H1 (cell line): ENCODE measurements around the gene TSHR. TPM values are rescaled to one million over a fixed set of nuclear protein-coding genes. Genes with fewer than 3 reads are reported as not detected.

Experiments used
- CTCF ChIA-PET: fragments of 300-600 bp; sonication (Branson Sonifier 250); formaldehyde crosslinking; loops from one replicate; lab custom pipeline; 2021; ENCODE audit not compliant: partially characterized antibody; lab: Charles Lee
- POLR2A ChIA-PET: fragments of 300-600 bp; sonication (Branson Sonifier 250); formaldehyde crosslinking; loops from one replicate; lab custom pipeline; 2021; ENCODE audit warnings: inconsistent platforms; ENCODE audit not compliant: partially characterized antibody; lab: Charles Lee
- DNase-seq, 2 experiments: peaks; one replicate each; pipeline versions ENCODE4 v3.0.0 to v3.0.0-alpha.2; 2010 to 2022; ENCODE audit warnings: low spot score in 2 of 2, low read depth in 1 of 2, mixed read lengths in 1 of 2
- FAIRE-seq: peaks from 2 replicates; lab custom pipeline; 2011; peaks lifted over from hg19 to GRCh38; lab: Jason Lieb, UNC
- H2AFZ ChIP-seq: 2 replicates; pipeline ENCODE4 v1.8.1; 2012; ENCODE audit warnings: low read length, inconsistent platforms
- H2AK5ac ChIP-seq: 2 replicates; pipeline ENCODE4 v1.6.1; 2013; ENCODE audit warnings: low read depth, low read length
- H2BK120ac ChIP-seq: replicated peaks from 2 replicates; pipeline ENCODE3; 2013; ENCODE audit warnings: low read depth, low read length, inconsistent platforms
- H2BK12ac ChIP-seq: 2 replicates; pipeline ENCODE4 v1.6.1; 2013; ENCODE audit warnings: low read depth, low read length
- H2BK15ac ChIP-seq: 2 replicates; pipeline ENCODE4 v1.6.1; 2013; ENCODE audit warnings: low read length
- H2BK20ac ChIP-seq: 2 replicates; pipeline ENCODE4 v1.6.1; 2013; ENCODE audit warnings: low read length
- H2BK5ac ChIP-seq: 2 replicates; pipeline ENCODE4 v1.6.1; 2013; ENCODE audit warnings: low read depth, low read length
- H3K14ac ChIP-seq: 2 replicates; pipeline ENCODE4 v1.6.1; 2013; ENCODE audit warnings: inconsistent platforms; ENCODE audit not compliant: insufficient read length
- H3K18ac ChIP-seq: 2 replicates; pipeline ENCODE4 v1.6.1; 2013; ENCODE audit warnings: low read length; ENCODE audit errors: extremely low read depth
- H3K23ac ChIP-seq: 2 replicates; pipeline ENCODE4 v1.6.1; 2013; ENCODE audit warnings: inconsistent platforms; ENCODE audit not compliant: insufficient read length
- H3K23me2 ChIP-seq: 2 replicates; pipeline ENCODE4 v1.6.1; 2013; ENCODE audit warnings: low read depth, low read length
- H3K27ac ChIP-seq: 2 replicates; pipeline ENCODE4 v1.6.1; 2011; ENCODE audit warnings: low read depth, low read length, inconsistent platforms
- H3K27me3 ChIP-seq, 4 experiments: replicated peaks in 1 of 4; 1 replicate in 1 of 4; 2 replicates in 3 of 4; pipeline versions ENCODE4 v1.6.1 to v1.8.1; 2011 to 2013; ENCODE audit warnings: low read length in 3 of 4, mild to moderate bottlenecking in 3 of 4, inconsistent platforms in 2 of 4, mixed read lengths in 2 of 4, moderate library complexity in 1 of 4; ENCODE audit not compliant: control insufficient read depth in 3 of 4, insufficient read depth in 3 of 4; ENCODE audit errors: extremely low read depth in 1 of 4
- H3K36me3 ChIP-seq, 4 experiments: 2 replicates each; pipeline versions ENCODE4 v1.6.1 to v1.8.1; 2011 to 2013; ENCODE audit warnings: mild to moderate bottlenecking in 4 of 4, low read length in 3 of 4, moderate library complexity in 2 of 4, control low read depth in 1 of 4, inconsistent platforms in 1 of 4; ENCODE audit not compliant: insufficient read depth in 4 of 4, control insufficient read depth in 2 of 4
- H3K4ac ChIP-seq: replicated peaks from 2 replicates; pipeline ENCODE3; 2013; ENCODE audit warnings: low read length, low read depth, mixed read lengths, inconsistent platforms; ENCODE audit not compliant: insufficient read length
- H3K4me1 ChIP-seq, 4 experiments: replicated peaks in 1 of 4; 1 replicate in 1 of 4; 2 replicates in 3 of 4; pipeline versions ENCODE4 v1.6.1 to v1.8.1; 2011 to 2013; ENCODE audit warnings: low read length in 3 of 4, inconsistent platforms in 2 of 4, mixed read lengths in 1 of 4; ENCODE audit not compliant: insufficient read depth in 4 of 4, control insufficient read depth in 3 of 4
- H3K4me2 ChIP-seq, 2 experiments: 2 replicates each; pipeline versions ENCODE4 v1.6.1 to v1.8.1; 2011 to 2013; ENCODE audit warnings: low read depth in 2 of 2, low read length in 2 of 2, control low read depth in 1 of 2, inconsistent platforms in 1 of 2, mild to moderate bottlenecking in 1 of 2; ENCODE audit not compliant: insufficient read depth in 1 of 2
- H3K4me3 ChIP-seq, 4 experiments: fragments of 200-600, 300-600 bp in 1 of 4; sonication (generic), shearing (Covaris generic), sonication (Bioruptor Twin) in 1 of 4; 2 replicates each; pipeline versions ENCODE4 v1.5.1 to v1.8.1; 2011 to 2016; ENCODE audit warnings: low read length in 4 of 4, low read depth in 3 of 4, control low read depth in 2 of 4, inconsistent platforms in 2 of 4, mild to moderate bottlenecking in 2 of 4, mixed read lengths in 1 of 4, moderate library complexity in 1 of 4; ENCODE audit not compliant: insufficient read depth in 2 of 4; ENCODE audit errors: extremely low read depth in 1 of 4
- H3K56ac ChIP-seq: replicated peaks from 2 replicates; pipeline ENCODE3; 2013; ENCODE audit warnings: low read depth, mild to moderate bottlenecking, mixed read lengths, low read length, inconsistent platforms; ENCODE audit not compliant: insufficient read length
- H3K79me1 ChIP-seq: 2 replicates; pipeline ENCODE4 v1.6.1; 2013; ENCODE audit warnings: low read depth, low read length, control low read depth
- H3K79me2 ChIP-seq, 2 experiments: 2 replicates each; pipeline versions ENCODE4 v1.6.1 to v1.8.1; 2012 to 2013; ENCODE audit warnings: low read length in 2 of 2, mild to moderate bottlenecking in 2 of 2, inconsistent platforms in 1 of 2; ENCODE audit not compliant: insufficient read depth in 2 of 2, control insufficient read depth in 1 of 2
- H3K9ac ChIP-seq, 4 experiments: replicated peaks in 1 of 4; 1 replicate in 1 of 4; 2 replicates in 3 of 4; pipeline versions ENCODE4 v1.6.1 to v1.8.1; 2011 to 2013; ENCODE audit warnings: low read depth in 3 of 4, low read length in 3 of 4, control low read depth in 2 of 4, mild to moderate bottlenecking in 2 of 4, moderate library complexity in 2 of 4, inconsistent platforms in 1 of 4; ENCODE audit errors: extremely low read depth in 1 of 4
- H3K9me3 ChIP-seq, 2 experiments: 2 replicates each; pipeline versions ENCODE4 v1.6.1 to v1.8.1; 2012 to 2013; ENCODE audit warnings: mild to moderate bottlenecking in 2 of 2, moderate library complexity in 2 of 2, control low read depth in 1 of 2, inconsistent platforms in 1 of 2, low read depth in 1 of 2, low read length in 1 of 2, mixed read lengths in 1 of 2; ENCODE audit not compliant: insufficient read depth in 2 of 2
- H4K20me1 ChIP-seq, 2 experiments: replicated peaks in 1 of 2; 2 replicates each; pipeline versions ENCODE3 to v1.8.1; 2011 to 2013; ENCODE audit warnings: inconsistent platforms in 2 of 2, low read length in 2 of 2, mild to moderate bottlenecking in 1 of 2; ENCODE audit not compliant: insufficient read depth in 2 of 2, control insufficient read depth in 1 of 2
- H4K5ac ChIP-seq: 2 replicates; pipeline ENCODE4 v1.6.1; 2013; ENCODE audit warnings: low read length, low read depth, mixed read lengths, inconsistent platforms; ENCODE audit not compliant: insufficient read length
- H4K8ac ChIP-seq: 2 replicates; pipeline ENCODE4 v1.8.0; 2013; ENCODE audit warnings: mild to moderate bottlenecking, moderate library complexity, low read length, inconsistent platforms; ENCODE audit not compliant: insufficient read depth; ENCODE audit errors: extremely low read depth
- H4K91ac ChIP-seq: replicated peaks from 2 replicates; pipeline ENCODE3; 2013; ENCODE audit warnings: low read length, mixed read lengths, inconsistent platforms; ENCODE audit not compliant: insufficient read length
- ASH2L ChIP-seq: fragments of 200-600, 300-600 bp; sonication (generic); IDR thresholded peaks from one replicate; pipeline ENCODE4 v1.7.1; 2017; ENCODE audit warnings: low read length
- GTF2F1 ChIP-seq: IDR thresholded peaks from 2 replicates; pipeline ENCODE4 v1.6.1; 2012; ENCODE audit warnings: low read depth, low read length, improper control_type of control experiment, borderline replicate concordance
- NANOG ChIP-seq: IDR thresholded peaks from 2 replicates; pipeline ENCODE4 v1.6.1; 2011; ENCODE audit warnings: low read length, low read depth, mild to moderate bottlenecking, inconsistent platforms; ENCODE audit not compliant: insufficient read depth, poor library complexity, severe bottlenecking
- RFX5 ChIP-seq: IDR thresholded peaks from 2 replicates; pipeline ENCODE4 v1.6.1; 2011; ENCODE audit warnings: low read depth, low read length, improper control_type of control experiment, borderline replicate concordance
- WGBS, 2 experiments: shearing (Covaris generic) in 1 of 2; methylation state at CpG; one replicate each; pipeline versions ENCODE4 v1.1.6 to v1.1.7; 2013 to 2015; ENCODE audit warnings: low lambda C conversion rate in 2 of 2, mixed read lengths in 2 of 2, inconsistent platforms in 1 of 2, low coverage in 1 of 2, missing lambda C conversion rate in 1 of 2; ENCODE audit not compliant: insufficient replicate concordance in 2 of 2, insufficient coverage in 1 of 2, insufficient read length in 1 of 2; ENCODE audit errors: extremely low coverage in 1 of 2, missing lambda C conversion rate in 1 of 2; 5-methylcytosine and 5-hydroxymethylcytosine counted together
- polyA plus RNA-seq, 7 experiments: library from polyadenylated mRNA; depleted of rRNA in 3 of 7; stranded (reverse) in 5 of 7; unstranded in 2 of 7; fragments of >200 nt in 5 of 7; fragments of 200-250 nt in 2 of 7; gene quantifications; 1 replicate in 5 of 7; 2 replicates in 1 of 7; 4 replicates in 1 of 7; pipeline versions ENCODE4 v1.2.1 to v1.2.3, GENCODE V29; 2011 to 2013; ENCODE audit warnings: missing spikeins in 2 of 7, mixed read lengths in 2 of 7
- total RNA-seq: library from RNA; stranded (reverse); fragmentation: NEBNext Ultra II Directional; extraction: Animal tissue kit (Norgen Biotek cat#: 25700); gene quantifications from 2 replicates; pipeline ENCODE4 v1.2.1, GENCODE V29; 2021

TSHR gene
- total and polyA plus RNA-seq, 2 of the 8 experiments (the other 6 are each of a cell fraction or from before 2014, with no cell fraction given): 0.27 TPM; not detected in 1

DNA sequence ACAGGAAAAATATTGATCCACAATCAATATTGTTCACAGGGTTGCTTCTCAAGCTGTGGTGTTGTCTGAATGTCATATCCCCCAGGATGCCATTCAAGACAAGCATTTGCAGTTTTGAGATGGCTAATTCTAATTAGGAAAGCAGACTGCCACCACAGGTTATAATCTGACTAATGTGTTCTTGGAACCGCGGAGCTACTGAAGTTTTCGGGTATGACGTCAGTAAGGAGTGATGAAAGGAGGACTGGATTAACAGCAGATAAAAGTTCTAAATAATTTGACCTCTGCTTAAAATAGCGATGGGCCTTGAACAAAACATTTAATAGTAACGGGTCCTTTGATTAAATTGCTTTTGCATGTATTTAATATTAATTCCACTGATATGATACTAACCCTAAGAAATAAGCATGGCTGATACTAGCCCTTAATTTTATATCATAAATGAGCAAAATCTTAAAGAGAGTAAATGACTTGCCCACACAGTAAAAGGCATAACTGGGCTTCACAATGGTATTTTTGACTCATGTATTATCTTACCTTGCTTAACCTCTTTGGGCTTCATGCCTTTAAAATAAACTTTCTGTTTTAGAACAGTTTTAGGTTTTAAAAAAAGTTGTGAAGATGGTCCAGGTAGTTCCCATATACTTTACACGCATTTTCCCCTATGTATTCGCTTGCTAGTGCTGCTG is 50.3 kb downstream of the TSHR start:
- H3K18ac ChIP-seq: no peak overlapping the region
- no peaks in the 10 kb centered on the region for H3K36me3 ChIP-seq
- H3K4ac ChIP-seq: no peak overlapping the region
- H2BK5ac ChIP-seq: no peak overlapping the region
- H3K27me3 ChIP-seq: no peaks in the 10 kb centered on the region
- no peaks in the 10 kb centered on the region for H3K23me2 ChIP-seq
- WGBS, 2 experiments: 95% methylated on average over 8 of the region's 8 CpGs; no CpG with 5 or more reads in 1 of the 2 experiments
- CTCF ChIA-PET: no interaction called here
- H2BK20ac ChIP-seq: no peak overlapping the region
- no peak overlapping the region for H2BK120ac ChIP-seq
- no peak overlapping the region for H3K14ac ChIP-seq
- POLR2A ChIA-PET: no interaction called here
- no peak overlapping the region for H3K4me3 ChIP-seq
- no peak overlapping the region for H3K27ac ChIP-seq
- no peak overlapping the region for H4K5ac ChIP-seq
- no peak overlapping the region for H4K91ac ChIP-seq
- H3K4me1 ChIP-seq: no peaks in the 10 kb centered on the region
- no peak overlapping the region for H4K8ac ChIP-seq
- H2BK15ac ChIP-seq: no peak overlapping the region
- no peak overlapping the region for H3K23ac ChIP-seq
- no peak for FAIRE-seq
- DNase-seq: no peak
- H2BK12ac ChIP-seq: no peak overlapping the region
- no peak overlapping the region for H2AK5ac ChIP-seq
- no peak overlapping the region for H3K4me2 ChIP-seq
- TF ChIP-seq ASH2L: no peak
- TF ChIP-seq NANOG: no peak
- no peak for TF ChIP-seq GTF2F1
- no peak for TF ChIP-seq RFX5
- no peak overlapping the region for H2AFZ ChIP-seq
- H3K9me3 ChIP-seq: no peaks in the 10 kb centered on the region
- no peak overlapping the region for H3K56ac ChIP-seq
- H4K20me1 ChIP-seq: no peaks in the 10 kb centered on the region
- no peaks in the 10 kb centered on the region for H3K79me1 ChIP-seq
- H3K9ac ChIP-seq: no peak overlapping the region
- no peaks in the 10 kb centered on the region for H3K79me2 ChIP-seq
